CD4-positive, alpha-beta T cell treated with Interleukin-15 for 1 hour (primary cell): ENCODE measurements around the gene STRN3.
"Not testable (repeated sequence)": the region's sequence is repeated elsewhere in the genome, so short reads cannot be mapped to it uniquely, and the experiment has no call there.

Source experiments
- DNase-seq: peaks from one replicate; pipeline ENCODE4 v3.0.0-alpha.2; 2020

The STRN3 gene

DNA sequence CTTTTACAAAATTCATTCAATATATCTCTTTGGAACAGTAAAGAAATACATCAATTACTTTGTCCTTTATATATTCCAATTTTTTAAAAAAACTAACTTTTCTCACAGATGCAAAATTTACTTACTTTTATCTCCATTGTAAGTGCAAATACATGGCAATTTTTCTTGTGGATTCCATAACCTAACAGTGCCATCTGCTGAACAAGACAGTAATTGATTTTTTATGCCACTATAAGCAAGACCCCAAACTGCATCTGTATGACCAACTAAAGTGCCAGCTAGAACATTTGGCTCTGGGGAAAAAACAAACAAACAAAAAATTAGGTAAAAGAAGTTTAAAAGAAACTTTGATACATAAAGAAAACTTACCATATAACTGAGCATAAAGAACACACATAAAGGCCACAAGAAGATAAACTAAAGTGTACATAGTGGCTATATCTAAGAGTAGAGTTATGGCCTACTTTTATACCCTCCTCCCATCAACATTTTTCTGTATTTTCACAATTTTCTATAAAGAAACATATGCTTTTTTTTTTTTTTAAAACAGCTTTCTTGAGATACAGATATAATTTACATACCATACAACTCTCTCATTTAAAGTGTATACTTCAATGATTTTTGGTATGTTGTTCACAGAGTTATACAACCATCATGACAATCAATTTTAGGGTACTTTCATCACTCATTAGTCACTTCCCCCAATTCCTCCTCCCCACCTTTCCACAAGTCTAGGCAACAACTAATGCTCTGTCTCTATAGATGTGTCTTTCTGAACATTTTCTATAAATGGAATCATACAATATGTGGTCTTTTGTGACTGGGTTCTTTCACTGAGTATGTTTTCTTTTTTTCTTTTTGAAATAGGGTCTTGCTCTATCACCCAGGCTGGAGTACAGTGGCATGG lies 119.2 kb downstream of the STRN3 start:
- no peak for DNase-seq

DNA sequence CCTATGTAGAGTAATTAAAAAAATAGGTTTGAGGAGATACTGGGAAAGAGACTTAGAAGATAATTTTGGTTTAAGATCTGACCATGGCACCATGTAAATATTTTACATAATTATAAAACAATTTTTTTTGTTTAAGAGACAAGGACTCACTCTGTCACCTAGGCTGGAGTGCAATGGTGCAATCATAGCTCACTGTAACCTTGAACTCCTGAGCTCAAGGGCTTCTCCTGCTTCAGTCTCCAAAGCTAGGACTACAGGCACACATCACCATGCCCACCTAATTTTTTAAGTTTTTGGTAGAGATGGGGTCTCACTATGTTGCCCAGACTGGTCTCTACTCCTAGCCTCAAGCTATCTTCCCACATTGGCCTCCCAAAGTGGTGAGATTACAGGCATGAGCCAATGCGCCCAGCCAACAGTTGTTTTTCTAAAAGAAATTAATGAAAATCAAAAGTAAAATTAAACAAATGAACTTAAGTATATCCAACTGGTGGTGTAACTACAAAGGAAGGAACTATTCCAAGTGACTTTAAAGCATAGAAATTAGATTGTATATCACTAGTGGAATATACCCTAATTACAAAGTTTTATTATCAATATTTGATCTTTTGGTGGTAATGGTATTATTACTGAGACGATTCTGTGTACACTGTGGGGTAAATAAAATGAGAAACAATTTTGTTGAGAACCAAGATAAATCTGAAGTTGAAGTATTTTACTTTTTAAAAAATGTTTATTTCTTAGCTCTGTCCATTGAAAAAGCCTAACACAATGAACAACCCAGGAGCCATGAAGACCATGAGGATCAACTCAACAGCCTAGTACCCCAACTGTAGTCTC lies 122.7 kb downstream of the STRN3 start:
- DNase-seq: no peak

DNA sequence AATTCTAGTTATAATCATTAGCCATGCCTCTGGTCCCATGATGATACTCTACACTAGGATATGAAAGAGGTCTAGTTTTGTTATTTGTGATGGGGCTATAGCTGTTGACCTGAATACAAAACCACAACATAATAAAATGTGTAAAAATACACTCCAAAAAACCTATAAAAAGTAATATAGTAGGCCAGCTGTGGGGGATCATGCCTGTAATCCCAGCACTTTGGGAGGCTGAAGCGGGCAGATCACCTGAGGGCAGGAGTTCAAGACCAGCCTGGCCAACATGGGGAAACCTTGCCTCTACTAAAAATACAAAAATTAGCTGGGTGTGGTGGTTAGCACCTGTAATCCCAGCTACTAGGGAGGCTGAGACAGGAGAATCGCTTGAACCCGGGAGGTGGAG lies 129.1 kb downstream of the STRN3 start:
- not testable (repeated sequence) for DNase-seq

DNA sequence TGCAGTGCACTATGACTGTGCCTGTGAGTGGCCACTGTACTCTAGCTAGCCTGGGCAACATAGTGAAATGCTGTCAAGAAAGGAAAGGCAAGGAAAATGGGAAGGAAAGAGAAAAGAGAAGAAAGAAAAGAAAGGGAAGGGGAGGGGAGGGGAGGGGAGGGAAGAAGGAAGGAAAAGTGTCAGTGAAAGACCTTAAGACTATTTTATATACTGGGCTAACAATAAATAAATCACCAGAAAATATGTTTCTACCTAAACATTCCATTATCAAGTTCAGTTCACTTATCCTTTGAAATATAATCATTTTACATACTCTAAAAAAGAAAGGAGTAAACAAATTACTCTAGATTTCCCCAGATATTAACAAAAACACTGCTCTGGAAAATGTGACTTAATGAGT lies 129.7 kb downstream of the STRN3 start:
- no peak for DNase-seq

DNA sequence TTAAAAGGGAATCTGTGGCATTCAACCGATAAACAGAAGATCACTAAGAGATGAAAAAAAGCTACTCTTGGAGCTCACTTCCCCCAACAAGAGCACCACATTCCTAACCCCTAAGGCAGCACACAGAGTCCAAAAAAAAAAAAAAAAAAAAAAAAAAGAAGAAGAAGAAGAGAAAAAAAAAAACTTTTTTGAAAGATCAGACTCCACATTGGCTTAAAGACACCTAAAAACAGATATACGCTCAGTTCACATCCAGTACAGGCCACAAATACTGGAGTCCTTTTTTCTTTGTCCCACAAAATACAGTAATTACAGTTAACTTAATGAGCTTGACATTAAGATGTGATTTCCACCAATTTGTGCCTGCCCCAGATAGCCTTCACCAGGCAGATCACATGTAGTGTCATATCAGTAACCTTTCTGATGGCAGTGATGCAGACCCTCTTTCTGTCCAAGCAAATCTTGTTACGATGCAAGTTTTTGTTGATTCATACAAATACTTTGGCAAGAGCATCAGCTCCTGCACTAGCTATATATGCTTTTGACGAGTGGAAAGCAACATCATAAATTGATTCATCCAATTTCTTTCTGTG lies 131.2 kb downstream of the STRN3 start:
- DNase-seq: no peak

DNA sequence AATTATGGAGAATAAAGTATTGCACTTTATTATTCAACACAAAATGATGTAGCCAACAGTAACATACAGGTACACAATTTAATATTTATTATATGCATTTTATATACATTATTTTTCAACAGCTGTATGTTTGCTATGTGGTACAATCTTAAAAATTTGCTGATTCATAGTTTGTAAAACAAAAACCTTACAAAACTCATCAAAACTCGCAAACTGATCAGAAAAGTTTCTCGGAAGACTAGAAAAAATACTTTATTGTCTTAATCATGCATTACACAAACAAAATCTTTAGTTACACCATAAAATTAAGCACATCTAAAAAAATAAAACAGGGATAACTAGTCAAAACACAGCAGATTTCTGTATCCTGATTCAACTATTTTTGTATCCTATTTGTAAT lies 132.4 kb downstream of the STRN3 start:
- DNase-seq: no peak

DNA sequence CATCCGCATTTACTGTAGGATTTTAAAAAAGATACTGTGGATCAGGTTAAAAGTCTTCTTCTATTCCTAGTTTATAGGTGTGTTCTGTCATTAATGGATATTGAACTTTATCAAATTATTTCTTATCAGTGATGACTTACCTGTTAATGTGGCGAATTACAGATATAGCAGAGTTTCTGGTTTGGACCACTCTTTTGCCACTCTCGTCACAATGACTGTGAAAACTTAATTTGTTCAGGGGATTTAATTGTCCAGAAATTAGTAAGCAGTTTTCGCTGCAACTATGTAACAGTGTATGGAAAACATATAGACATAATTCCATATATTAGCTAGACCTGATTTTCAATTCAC lies 137.0 kb downstream of the STRN3 start:
- no peak for DNase-seq

DNA sequence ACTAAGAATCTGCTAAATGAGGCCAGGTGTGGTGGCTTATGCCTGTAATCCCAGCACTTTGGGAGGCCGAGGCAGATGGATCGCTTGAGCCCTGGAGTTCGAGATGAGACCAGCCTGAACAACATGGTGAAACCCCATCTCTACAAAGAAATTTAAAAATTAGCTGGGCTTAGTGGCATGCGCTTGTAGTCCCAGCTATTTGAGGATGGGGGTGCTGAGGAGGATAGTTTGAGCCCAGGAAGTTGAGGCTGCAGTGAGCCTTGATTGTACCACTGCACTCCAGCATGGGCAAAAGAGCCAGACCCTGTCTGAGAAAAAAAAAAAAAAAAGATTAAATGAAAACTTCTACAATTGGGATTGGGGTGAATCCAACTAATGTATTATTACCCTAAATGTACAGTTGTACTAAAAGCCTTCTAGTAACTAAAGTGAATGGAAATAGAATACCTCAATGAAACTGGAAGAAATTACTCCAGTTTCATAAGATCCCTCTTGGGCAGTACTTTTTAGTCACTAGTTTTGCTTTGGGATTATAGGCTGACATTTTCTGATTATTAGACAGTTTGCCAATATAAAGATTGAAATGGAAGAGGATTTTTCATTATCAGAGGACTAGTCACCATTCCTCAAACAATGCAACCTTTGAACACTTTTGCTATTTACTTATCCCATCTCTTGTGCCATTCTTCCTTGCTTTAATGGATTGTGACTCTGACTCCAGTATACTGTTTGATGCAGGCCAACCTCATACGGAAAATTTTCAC lies 137.5 kb downstream of the STRN3 start:
- DNase-seq: no peak

DNA sequence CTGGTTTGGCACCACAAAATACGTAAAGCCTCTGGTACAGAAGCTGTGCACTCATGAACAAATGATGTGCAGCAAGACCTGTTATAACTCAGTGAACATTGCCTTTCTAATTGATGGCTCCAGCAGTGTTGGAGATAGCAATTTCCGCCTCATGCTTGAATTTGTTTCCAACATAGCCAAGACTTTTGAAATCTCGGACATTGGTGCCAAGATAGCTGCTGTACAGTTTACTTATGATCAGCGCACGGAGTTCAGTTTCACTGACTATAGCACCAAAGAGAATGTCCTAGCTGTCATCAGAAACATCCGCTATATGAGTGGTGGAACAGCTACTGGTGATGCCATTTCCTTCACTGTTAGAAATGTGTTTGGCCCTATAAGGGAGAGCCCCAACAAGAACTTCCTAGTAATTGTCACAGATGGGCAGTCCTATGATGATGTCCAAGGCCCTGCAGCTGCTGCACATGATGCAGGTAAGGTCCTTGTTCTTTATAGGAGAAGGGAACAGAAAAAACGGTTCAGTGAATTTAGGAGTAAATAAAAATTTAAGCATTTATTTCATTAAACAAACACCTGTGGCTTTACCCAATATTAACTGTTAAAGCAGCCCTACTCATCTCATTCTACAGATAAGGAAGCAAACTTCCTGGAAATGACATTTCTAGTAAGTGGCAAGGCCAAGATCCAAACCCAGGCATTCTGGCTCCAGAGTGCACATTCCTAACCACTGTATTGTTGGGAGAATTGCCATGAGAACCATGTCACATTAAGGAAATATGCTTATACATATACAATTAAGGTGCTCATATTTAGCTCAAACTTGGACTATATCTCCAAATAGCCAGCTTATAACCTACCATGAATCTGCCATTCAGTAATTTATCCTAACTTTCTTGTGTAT lies 140.1 kb downstream of the STRN3 start:
- DNase-seq: no peak

DNA sequence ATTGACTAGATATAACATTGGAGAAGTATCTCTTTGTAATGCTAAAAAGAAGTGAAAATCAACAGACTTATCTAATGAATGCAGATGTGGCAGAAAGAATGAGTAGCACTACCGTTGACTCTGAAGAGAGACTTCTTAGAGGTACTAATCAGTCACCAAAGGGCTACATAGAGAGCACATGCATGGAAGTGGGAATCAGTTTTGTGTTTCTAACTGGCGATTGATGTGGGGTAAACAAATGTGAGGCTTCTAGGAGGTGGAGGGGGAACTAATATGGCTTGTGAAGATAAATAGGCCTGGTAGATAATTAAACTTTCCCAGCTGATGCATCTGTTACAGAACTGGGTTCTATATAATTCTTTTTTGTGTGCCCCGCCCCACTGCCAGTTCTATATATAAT lies 141.3 kb downstream of the STRN3 start:
- DNase-seq: no peak

DNA sequence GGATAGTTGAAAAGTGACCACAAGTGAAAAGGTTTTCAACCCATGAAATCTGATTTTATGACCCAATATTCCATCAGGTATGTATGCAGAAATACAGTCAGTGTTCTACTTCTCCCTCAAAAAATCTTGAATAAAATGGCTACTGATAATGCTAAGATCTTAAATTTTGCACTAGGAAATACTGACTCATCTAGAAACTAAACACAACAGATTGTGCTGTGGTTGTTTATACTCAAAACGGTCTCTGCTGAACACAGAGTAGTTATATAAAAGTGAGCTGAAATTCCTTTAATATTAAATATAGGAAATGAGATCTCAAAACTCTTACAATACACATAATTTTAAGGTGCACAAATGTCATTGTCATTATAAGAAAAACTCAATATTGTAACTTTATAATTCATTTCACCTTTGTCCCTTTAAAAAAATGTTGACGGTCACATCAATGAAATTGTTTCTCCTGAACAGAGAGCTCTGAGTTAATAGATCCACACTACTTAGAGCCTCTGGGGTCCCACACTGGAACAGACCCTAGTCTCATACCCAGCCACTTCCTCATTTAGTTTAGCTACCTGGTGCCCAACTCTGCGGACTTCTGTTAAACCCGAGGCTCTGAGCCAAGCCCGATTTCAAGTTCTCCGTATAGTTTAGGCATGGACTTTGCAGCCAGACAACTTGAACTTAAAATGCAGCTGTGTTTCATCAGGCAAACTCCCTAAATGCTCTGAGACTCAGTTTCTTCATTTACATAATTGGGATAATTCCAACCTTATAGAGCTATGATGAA lies 142.5 kb downstream of the STRN3 start:
- no peak for DNase-seq

DNA sequence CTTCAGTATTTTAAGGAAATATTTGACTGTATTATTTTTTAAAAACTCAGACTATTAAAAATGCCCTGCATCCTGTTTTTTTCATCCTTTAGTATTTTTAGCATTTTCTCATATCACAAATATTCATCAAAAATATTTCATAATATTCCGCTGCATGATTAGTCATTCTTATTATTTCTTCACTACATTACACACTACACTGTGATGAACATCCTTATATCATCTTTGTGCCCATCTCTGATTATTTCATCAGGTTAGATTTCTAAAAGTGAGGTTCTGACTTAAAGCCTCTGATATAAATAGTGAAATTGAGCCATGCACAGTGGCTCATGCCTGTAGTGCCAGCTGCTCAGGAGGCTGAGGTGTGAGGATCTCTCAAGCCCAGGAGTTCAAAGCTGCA lies 143.7 kb downstream of the STRN3 start:
- DNase-seq: no peak

DNA sequence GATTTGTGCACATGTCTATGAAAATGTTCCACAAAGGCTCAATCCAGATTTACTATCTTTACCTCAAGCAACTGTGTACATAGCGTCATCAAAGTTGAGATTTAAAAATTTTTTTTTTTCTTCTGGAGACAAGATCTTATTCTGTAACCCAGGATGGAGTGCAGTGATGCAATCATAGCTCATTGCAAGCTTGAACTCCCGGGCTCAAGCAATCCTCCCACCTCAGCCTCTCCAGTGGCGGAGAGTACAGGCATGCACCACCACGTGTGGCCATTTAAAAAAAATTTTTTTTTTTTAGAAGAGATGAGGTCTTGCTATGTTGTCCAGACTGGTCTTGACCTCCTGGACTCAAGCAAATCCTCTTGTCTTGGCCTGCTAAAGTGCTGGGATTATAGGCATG lies 149.5 kb downstream of the STRN3 start:
- no peak for DNase-seq

DNA sequence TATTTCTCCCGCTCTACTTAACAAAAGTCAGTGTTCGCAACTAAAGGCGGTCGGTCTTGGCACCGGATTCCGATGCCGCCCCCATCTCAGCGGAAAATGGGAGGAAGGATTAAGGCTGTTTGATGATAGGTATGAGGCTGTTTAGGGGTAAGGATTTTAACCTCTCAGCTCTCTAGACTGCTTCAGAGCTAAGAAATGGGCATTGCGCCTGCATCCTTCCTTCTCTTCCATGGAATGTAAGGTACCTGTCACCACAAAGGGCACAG lies 150.5 kb downstream of the STRN3 start:
- DNase-seq: no peak

DNA sequence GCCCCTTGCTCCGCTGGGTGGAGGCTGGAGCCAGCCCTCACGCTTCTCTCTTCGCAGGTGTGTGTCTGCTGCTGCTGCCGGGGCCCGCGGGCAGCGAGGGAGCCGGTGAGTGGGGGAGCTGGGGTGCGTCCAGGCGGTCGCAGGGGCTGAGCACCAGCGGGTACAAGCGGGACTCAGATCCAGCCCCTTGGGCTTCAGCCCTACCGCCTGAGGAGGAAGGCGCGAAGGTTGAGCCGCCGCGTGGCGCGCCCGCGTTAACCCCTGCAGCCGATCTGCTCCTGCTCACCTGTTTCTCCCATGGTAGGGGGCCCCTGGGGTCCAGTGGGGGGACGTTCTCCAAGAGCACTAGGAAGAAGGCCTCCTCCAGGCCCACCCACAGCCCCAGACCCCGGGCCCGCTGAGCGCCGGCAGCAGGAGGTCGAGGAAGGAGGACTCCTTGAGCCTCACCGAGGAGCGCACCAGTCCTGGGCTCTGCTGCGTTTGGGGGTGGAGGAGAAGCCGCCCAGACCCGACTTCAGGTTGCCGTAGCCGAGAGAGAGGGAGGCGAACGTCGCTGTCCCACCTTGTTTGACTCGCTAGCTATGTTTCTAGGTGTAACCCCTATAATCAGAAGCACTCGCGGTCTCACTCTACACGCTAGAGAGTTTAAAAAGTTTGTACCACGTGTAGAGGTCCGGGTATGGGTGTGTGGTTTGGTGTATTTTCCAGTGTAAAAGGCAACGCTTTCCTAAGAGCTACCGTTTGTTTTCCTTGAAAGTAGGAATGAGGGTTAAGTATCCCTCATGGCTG lies 151.0 kb downstream of the STRN3 start:
- DNase-seq: no peak

DNA sequence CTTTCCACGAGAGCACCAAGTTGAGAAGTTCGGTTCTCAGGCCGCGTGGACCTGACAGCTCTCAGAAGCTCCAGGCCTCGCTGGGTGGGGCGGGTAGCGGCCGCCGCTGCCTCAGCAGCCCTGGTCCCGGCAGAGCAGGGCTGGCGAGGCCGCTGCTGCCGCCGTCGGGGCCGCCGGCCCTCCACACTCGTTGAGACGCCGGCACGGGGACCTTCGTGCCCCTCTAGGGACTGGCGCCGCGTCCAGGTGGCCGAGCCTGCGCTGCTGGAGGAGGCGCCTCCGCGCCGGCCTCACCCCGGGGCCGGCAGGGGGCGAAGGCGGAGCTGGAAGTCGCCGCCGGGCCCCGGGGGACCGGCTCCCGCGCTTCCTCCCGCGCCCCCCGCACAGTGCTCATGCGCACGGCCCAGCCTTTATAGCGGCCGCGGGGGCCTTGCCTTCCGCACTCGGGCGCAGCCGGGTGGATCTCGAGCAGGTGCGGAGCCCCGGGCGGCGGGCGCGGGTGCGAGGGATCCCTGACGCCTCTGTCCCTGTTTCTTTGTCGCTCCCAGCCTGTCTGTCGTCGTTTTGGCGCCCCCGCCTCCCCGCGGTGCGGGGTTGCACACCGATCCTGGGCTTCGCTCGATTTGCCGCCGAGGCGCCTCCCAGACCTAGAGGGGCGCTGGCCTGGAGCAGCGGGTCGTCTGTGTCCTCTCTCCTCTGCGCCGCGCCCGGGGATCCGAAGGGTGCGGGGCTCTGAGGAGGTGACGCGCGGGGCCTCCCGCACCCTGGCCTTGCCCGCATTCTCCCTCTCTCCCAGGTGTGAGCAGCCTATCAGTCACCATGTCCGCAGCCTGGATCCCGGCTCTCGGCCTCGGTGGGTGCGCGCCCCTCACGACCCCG lies 151.8 kb downstream of the STRN3 start, which contains the start of gene COCH:
TSS of gene COCH (plus strand) at position 440 of the 879 bp plus-strand sequence. CDS start at position 820, 380 bp downstream.
- peak; percentile 27 for DNase-seq

DNA sequence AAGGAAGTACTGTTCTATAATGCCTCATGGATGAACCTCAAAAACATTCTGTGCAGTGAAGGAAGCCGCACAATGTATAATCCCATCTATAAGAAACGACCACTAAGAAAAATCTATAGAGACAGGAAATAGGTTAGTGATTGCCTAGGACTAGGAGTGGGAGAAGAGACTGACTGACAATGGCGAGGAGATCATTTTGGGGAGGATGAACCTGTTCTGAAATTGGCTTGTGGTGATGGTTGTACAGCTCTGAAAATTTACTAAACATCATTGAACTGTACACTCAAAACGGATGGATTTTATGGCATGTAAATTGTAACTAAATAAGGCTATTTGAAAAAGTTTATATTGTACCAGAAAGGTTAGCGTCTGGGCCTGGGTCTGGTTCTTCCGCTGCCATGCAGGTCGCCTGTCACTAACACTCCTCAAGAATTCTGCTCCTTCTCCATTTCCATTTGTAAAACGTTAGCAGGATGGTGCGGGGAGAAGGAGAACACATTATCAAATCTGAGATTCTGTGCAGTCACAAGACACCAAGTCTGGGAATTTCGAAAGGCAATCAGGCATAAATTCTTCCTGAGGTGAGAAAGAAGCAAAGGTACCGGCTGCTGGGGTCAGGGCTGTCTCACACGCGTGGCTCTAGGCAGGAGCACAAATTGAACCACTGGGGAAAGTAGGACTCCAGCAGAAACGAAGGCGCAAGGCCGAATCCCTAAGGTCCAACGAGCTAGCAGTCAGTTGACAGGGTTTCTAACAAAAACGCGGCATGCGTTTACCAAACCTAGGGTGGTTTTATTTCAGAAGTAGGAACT lies 152.7 kb downstream of the STRN3 start:
- DNase-seq: no peak

DNA sequence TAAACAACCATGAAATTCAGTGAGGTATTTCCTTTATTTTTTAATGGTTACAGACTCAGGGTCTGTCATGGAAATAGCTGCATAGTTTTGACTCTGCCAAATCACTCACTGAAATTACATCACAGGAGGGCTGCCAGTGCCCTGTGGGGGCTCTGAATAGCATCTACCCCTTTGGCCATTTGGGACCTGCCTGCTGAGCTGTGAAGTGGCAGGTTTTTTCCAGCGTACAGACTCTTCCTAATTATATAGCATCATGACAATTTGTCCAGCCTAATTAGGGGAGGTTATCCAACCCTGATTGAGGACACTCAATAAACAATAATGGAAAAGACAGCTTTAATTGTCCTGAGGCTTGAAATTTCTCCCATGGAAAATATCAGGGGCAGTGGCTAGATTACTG lies 153.6 kb downstream of the STRN3 start:
- DNase-seq: no peak
